HG03442 (cell line): ENCODE data around the gene BNC2.

Experiments used
- ATAC-seq: cut with Tn5 transposase; IDR thresholded peaks from one replicate; pipeline ENCODE4 v1.9.1; 2021; ENCODE audit warnings: mild to moderate bottlenecking, moderate library complexity; ENCODE audit not compliant: unreplicated experiment

Gene BNC2

DNA sequence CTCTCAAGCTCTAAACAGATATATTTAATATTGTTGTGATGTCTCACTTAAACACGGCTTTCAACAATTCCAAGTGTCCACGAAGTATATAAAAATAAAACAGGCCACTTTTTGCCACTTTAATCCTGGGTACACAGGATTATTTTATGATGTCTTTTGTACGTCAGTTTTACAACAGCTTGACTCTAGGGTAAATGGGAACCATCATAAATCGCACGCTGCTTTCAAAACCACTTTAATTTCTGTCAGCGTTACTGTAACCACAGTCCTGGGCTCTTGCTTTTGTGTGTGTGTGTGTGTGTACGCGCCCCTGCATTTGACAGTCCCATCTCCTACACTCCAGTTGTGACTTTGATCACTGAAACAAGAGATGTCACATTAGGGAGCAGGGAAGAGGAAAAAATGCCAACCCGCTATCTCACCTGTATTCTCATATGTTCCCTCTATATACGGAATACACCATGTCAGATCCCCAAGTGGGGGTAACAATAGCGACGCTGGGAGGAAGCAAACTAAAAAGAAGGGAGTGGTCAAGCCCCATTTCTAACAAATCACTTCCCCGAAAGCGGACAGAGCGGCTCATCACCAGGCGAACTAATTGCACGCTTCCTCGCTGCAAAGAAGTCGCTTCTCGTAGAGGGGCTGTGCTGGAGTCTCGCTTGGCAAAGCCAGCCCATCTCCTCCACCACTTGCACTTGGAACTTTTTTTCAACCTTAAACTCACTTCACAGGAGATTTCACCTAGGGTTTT is 1.2 kb downstream of the BNC2 start:
- ATAC-seq, result no peak

DNA sequence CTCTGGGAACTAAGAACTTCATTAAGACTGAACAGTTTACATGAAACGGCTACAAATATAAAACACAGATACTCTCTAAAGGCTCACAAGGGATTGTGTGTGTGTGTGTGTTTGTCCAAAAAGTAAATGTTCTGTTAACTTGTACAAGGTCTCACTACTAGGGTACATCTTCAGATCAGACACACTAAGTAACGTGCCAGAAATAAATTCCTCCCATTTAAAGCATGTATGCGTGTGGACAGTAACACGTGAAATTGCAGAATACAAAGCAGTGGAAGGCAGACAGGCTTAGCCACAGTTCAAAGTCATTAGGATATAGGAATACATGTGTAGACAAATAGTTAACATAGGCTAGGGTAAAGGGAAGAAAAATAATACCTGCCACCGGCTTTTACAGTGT is 1.8 kb downstream of the BNC2 start:
- no peak for ATAC-seq

DNA sequence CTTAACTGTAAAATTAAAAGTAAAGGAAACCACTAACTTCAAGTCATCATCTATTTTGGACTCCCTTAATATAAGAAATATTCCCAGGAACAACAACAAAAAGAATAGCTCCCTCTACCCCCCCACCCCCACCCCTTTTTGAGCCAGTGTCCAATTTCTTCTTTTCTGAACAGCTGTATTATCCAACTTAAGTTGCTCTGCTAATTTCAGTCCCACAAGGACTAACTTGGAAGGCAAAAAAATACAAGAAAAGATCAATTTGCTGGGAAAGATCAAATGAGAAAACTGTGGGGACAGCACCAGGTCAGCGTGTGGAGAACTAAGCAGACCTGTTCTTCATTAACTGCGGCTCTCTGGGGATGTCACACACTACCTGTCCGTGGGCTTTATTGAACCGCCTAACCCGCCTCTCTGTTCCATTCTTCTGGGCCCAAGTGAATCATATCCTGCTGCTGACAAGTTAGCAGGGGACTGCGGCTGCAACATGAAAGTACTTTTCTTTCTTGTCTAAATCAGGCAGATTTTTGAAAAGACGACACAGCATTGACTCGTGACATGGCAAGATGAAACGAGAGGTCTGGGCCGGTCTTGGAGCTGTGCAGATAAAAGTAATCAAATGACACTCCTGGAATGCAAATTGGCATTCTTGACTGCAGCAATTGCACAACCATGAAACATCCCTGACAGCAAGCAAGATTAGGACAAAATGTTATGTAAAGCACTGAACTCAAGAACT is 2.7 kb downstream of the BNC2 start:
- ATAC-seq, result no peak

DNA sequence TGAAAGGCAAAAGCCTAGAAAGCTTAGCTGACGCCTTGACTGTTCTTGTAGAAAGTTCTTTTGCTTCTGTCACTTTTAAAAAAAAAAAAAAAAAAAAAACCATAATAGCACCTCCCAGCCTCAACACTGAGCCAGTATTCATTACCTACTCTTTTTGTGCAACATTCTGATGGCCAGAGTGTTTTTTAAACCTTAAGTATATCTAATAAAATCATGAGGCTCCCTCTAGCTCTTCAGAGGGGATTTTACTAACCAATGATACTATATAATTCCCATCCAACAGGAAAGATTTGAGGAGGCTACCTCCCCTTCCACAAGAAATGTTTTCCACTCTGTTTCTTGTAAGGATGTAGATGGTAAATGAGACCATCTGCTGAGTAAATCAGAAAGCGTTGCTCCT is 3.9 kb downstream of the BNC2 start:
- no peak for ATAC-seq

GRCh38 chr9:16864649-16865434 is 5.6 kb downstream of the BNC2 start:
- ATAC-seq, result no peak

- ATAC-seq, result no peak
Observed at GRCh38 chr9:16848179-16848578, 22.3 kb downstream of the BNC2 start.

GRCh38 chr9:16846986-16847385 is 23.5 kb downstream of the BNC2 start:
- no peak for ATAC-seq

- ATAC-seq, result no peak
Observed at GRCh38 chr9:16846367-16846766, 24.1 kb downstream of the BNC2 start.

- no peak for ATAC-seq
Observed at GRCh38 chr9:16834817-16835216, 35.7 kb downstream of the BNC2 start.

GRCh38 chr9:16833296-16833835 is 37.1 kb downstream of the BNC2 start:
- ATAC-seq, result no peak

GRCh38 chr9:16832101-16832500 is 38.4 kb downstream of the BNC2 start:
- ATAC-seq, result no peak

DNA sequence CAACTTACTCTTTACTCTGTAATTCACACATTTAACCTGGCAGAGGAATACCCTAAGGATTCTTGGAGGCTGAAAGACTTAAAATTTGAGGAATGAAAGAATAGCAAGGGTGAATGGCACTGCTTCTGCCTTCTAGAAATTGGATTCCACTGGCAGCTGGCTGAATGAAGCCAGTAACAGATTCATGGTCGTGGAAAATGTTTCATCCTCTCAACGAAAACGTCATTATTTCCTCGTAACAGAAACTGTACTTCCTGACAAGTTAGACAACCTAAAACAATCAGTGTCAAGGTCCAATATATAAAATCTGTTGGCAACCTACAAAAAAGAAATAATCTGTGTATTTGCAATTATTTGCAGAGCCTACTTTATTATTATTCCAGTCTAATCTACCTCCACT is 39.7 kb downstream of the BNC2 start:
- ATAC-seq, result no peak

DNA sequence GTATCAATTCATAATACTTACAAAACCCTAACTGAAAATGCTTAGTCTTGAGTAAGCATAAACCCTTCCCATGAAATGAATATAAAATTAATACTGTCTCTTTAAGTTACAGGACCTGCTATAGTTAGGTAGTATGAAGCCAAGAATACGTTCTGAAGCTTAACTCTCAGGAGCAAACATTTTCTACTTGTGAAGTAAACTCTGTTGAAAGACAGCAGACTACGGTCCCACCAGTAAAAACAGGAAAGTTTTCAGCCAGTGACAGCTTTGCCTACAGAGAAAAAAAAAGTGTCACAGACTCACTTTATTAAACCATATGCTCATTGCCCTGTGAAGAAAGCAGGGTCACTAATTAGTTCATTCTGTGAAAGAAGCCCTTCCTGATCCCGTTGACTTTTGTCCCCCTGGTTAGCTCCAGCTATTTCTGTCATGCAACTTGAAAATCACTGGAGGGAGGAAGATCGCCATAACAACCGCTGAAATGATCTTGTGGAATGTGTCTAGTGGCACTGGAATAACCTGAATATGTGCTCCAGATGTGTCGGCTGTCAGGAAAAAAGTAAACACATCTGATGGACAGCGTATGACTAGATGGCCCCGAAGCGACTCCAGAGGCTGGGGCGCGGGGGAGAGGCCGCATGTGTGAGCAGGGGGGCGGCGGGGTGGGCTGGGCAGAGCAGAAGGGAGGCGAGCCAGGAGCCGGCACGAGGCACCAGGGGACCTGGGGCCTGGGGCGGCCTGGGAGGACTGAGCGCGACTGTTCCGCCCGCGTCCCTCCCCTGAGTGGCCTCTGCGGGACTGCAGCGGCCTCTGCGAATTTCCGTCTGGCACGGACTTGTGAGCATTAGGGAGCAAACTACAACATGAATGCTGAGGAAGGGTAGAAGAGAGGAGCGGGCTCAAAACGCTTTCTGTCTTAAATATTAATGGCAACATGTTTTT is 41.9 kb downstream of the BNC2 start:
- ATAC-seq, result no peak

GRCh38 chr9:16825971-16826625 is 44.4 kb downstream of the BNC2 start:
- no peak for ATAC-seq

DNA sequence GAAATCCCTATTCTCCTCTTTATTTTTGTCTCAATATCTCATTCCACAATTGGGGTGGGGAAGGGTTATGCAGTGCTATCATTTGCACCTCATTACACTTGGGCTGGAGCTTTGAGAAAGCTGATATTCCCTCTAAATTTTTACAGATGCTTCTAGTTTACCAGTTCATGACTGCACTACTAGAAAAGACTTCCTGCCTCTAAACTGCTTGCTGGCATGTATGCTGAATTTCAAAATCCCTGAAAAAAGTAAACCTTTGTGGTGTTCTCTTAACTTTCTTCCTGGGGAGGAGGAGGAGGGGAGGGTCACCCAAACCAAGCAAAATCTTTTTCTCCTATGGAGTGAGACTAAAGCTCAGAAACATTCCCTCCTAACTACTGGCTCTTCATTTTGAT is 45.1 kb downstream of the BNC2 start:
- no peak for ATAC-seq

- no peak for ATAC-seq
Observed at GRCh38 chr9:16824545-16825330, 45.7 kb downstream of the BNC2 start.

- ATAC-seq, result no peak
Observed at GRCh38 chr9:16823906-16824305, 46.6 kb downstream of the BNC2 start.

GRCh38 chr9:16821344-16821743 is 49.1 kb downstream of the BNC2 start:
- ATAC-seq, result no peak

DNA sequence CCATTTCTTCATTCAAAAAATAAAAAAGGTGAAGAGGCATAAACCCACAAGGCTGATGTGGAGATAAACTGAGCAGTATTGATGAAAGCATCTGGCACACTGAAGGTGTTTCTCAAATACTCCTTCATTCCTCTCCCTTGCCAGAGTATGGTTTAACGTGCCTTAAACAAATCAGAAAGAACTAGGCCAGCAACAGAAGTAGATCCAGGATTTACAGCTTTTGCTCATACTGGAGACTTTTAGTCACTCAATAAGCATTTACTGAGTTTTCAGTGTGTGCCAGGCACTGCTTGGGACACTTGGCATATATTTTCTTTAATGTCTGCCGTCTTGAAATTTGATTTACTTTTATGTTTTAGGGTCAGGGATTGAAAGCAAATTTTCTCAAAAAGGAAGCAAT is 53.0 kb downstream of the BNC2 start:
- ATAC-seq, result no peak
